AG10803 (cell line): ENCODE data around the gene CAMK1D.

Source experiments
- DNase-seq: peaks from one replicate; pipeline ENCODE4 v3.0.0; 2010; ENCODE audit warnings: low read depth
- H3K4me3 ChIP-seq: 2 replicates; pipeline ENCODE4 v1.5.1; 2011; ENCODE audit warnings: mild to moderate bottlenecking, low read length, control low read depth
- CTCF ChIP-seq: conservative IDR thresholded peaks from 2 replicates; pipeline ENCODE4 v1.5.1; 2011; ENCODE audit warnings: mild to moderate bottlenecking, low read length, control low read depth, inconsistent platforms

The CAMK1D gene

GRCh38 chr10:12455318-12455717 lies 106.0 kb downstream of the CAMK1D start:
- no peak for TF ChIP-seq CTCF
- H3K4me3 ChIP-seq: no peak overlapping the region
- no peak for DNase-seq

- TF ChIP-seq CTCF: no peak
- DNase-seq: no peak
- no peak overlapping the region for H3K4me3 ChIP-seq
Measured at GRCh38 chr10:12455766-12456165, 106.4 kb downstream of the CAMK1D start.

GRCh38 chr10:12459340-12459739 lies 110.0 kb downstream of the CAMK1D start:
- no peak for DNase-seq
- no peak overlapping the region for H3K4me3 ChIP-seq
- no peak for TF ChIP-seq CTCF

- no peak for DNase-seq
- TF ChIP-seq CTCF: no peak
- no peak overlapping the region for H3K4me3 ChIP-seq
Measured at GRCh38 chr10:12459762-12460161, 110.4 kb downstream of the CAMK1D start.

- no peak for DNase-seq
- TF ChIP-seq CTCF: no peak
- H3K4me3 ChIP-seq: no peak overlapping the region
Measured at GRCh38 chr10:12463459-12463838, 114.1 kb downstream of the CAMK1D start.

GRCh38 chr10:12465385-12466136 lies 116.2 kb downstream of the CAMK1D start:
- no peak for TF ChIP-seq CTCF
- H3K4me3 ChIP-seq: no peak overlapping the region
- no peak for DNase-seq

- no peak for DNase-seq
- TF ChIP-seq CTCF: no peak
- no peak overlapping the region for H3K4me3 ChIP-seq
Measured at GRCh38 chr10:12466704-12467305, 117.5 kb downstream of the CAMK1D start.
